LNCAP (cell line): ENCODE data around the gene GATAD1.
A peak's percentile ranks its signal among the peaks of the same experiment; 100 is the strongest.

Experiments
- TF ChIP-seq, protein P1 (sequence below): fragments of 450-650 bp; IDR thresholded peaks from 2 replicates; pipeline ENCODE4 v1.5.1; 2017; ENCODE audit warnings: mild to moderate bottlenecking

Gene GATAD1

DNA sequence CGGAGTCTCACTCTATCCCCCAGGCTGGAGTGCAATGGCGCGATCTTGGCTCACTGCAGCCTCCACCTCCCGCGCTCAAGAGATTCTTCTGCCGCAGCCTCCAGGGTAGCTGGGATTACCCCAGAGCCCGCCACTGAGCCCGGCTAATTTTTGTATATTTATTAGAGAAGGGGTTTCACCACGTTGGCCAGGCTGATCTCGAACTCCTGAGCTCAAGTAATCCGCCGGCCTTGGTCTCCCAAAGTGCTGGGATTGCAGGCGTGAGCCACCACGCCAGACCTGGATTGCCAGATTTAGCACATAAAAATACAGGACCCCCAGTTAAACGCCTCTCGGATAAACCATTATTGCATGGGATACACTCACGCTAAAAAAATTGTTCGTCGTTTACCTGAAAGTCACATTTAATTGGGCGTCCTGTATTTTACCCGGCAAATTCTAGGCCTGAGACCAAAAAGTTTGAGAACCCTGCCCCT, 375 bp upstream of the GATAD1 start:
- TF ChIP-seq, protein P1, sequence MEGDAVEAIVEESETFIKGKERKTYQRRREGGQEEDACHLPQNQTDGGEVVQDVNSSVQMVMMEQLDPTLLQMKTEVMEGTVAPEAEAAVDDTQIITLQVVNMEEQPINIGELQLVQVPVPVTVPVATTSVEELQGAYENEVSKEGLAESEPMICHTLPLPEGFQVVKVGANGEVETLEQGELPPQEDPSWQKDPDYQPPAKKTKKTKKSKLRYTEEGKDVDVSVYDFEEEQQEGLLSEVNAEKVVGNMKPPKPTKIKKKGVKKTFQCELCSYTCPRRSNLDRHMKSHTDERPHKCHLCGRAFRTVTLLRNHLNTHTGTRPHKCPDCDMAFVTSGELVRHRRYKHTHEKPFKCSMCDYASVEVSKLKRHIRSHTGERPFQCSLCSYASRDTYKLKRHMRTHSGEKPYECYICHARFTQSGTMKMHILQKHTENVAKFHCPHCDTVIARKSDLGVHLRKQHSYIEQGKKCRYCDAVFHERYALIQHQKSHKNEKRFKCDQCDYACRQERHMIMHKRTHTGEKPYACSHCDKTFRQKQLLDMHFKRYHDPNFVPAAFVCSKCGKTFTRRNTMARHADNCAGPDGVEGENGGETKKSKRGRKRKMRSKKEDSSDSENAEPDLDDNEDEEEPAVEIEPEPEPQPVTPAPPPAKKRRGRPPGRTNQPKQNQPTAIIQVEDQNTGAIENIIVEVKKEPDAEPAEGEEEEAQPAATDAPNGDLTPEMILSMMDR, result no peak

DNA sequence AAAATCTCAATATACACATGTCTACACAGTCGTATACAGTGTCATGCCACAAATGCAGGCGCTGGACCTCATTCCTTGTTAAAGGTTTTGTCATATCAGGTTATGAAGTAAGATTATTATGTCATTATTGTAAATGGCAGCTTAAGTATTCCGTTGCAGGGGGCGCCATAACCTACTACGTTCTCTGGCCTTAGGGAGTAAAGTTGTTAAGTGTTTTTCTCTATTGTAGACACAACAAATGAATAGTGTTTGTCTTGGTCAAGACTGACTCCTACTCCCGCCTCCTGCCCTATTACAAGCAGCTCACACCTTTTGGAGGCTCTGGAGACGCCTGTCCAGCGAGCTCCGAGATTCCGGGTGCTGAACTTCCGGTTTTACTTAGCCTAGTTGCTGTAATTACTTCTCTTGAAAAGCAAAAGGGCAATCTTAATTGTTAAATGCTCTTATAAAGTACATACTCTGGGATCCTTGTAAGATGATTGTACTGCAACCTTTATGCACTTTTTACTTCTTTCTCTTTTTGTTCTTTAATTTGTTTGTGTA, 994 bp downstream of the GATAD1 start:
- TF ChIP-seq, protein P1, result peak; percentile 53; the same call in 1 of the 2 replicates

DNA sequence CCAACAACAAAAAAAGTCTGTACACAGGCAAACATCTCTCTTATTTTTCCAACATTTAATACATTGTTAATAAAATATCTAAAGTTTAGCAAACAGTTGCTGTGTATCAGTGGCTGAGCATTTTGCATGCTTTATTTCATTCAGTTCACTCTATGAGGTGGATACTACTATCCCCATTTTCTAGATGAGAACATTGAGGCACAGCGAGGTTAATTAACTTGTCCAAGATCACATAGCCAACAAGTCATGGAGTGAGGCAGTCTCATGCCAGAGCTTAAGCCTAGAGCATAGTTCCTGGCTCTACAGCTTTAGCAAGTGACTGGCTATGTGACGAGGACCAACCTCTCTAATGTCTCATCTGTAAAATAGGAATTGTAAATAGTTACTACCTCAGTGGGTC, 4.4 kb downstream of the GATAD1 start:
- TF ChIP-seq, protein P1, result no peak

DNA sequence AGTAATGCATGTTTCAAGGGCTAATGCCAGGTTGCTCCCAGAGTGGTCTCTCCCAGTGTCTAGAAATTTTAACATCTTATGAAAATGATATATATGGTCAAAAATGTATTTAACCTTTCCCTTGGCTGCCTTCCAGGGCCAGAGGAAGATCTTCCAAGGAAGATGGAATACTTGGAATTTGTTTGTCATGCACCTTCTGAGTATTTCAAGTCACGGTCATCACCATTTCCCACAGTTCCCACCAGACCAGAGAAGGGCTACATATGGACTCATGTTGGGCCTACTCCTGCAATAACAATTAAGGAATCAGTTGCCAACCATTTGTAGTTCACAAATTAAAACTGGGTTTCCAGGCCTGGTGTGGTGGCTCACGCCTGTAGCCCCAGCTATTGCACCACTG, 9.0 kb downstream of the GATAD1 start:
- TF ChIP-seq, protein P1, result no peak

DNA sequence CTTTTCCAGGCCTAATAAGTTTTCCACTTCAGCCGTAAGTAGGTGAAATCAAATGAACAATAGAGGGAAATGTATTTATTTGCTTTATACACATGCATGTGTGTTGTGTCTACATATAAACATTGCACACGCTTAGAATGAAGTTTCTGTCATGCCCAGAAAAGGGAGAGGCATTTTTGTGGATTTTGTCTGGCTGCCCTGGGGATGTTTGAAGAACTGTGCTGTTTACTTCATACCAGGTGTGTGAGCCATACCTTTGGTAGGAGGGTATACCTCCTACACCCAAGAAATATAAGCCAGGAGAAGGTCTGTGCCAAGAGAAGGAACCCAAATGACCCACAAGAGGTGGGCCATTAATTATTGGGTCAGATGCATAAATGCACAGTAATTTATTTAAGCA, 12.8 kb downstream of the GATAD1 start:
- TF ChIP-seq, protein P1, result no peak

DNA sequence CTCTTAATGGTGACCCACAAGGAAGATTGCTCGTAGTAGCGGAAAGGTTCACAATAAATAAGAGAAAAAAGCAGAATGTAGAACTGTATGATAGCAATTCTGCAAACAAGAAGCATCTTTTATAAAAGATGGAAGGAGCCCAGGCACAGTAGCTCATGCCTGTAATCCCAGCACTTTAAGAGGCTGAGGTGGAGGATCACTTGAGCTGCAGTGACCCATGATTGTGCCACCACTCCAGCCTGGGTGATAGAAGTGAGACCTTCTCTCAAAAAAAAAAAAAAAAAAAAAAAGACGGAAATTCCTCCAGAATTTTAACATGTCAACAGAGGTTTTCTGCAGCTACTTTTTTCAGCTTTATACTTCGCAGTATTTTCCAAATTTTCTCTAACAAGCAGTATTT, 13.2 kb downstream of the GATAD1 start:
- TF ChIP-seq, protein P1, result no peak

DNA sequence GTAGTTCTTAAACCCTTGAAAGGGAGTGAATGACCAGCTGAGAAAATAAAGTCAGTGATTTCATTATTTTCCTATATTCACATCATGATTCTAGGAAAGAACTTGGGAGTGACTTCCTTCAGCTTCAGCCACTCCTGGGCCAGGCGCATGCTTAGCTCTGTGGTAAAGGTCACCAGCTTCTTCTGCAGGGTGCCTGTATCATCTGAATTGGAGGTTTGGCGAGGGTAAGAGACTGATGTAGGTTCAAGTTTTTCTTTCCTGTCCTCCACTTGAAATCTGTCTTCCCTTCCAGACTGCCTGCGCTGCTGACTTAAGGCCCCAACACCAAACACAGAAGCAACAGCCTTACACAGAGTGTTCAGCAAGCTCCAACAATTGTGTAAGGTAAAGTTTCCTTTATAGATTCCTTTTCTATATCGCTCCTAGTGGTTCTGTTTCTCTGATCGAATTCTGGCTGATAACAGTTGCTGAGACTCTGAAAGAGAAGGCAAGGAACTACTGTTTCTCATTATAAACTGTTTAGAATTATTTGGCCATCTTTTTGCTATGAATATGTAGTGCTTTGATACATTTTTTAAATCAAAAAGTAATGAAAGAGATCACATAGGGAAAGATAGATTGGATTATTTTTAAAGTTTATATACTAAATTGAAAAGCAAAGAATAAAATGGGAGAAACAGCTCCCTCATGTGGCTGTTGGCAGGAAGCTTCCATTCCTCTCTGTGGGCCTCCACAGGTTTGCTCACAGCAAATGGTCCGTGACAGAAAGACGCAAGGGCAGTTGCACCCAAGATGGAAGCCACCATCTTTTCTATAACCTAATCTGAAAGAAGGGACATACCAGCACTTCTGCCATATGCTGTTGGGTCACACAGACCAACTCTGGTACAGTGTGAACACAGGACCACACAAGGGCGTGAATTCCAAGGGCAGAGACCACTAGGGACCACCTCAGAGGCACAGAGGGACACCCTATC, 14.0 kb downstream of the GATAD1 start:
- TF ChIP-seq, protein P1, result peak; percentile 93
